Activated T-cell treated with anti-CD3 and anti-CD28 coated beads, Interleukin-2, amount 50 U/mL, for 24 hours (primary cell): ENCODE results near the gene CNTN2.

Experiments used
- DNase-seq: peaks from one replicate; pipeline ENCODE4 v3.0.0-alpha.2; 2020
- H3K27ac Mint-ChIP-seq: 2 replicates; pipeline ENCODE4 v1.8.0; 2020; ENCODE audit warnings: mild to moderate bottlenecking, mixed read lengths
- H3K27me3 Mint-ChIP-seq: 2 replicates; pipeline ENCODE4 v1.8.0; 2020; ENCODE audit warnings: mixed read lengths
- H3K36me3 Mint-ChIP-seq: 2 replicates; pipeline ENCODE4 v1.8.0; 2020; ENCODE audit warnings: low read depth, mixed read lengths
- H3K4me1 Mint-ChIP-seq: 2 replicates; pipeline ENCODE4 v1.8.0; 2020; ENCODE audit warnings: low read depth, mixed read lengths
- H3K4me3 Mint-ChIP-seq: 2 replicates; pipeline ENCODE4 v1.8.0; 2020; ENCODE audit warnings: mild to moderate bottlenecking, moderate library complexity, mixed read lengths
- H3K9me3 Mint-ChIP-seq: 2 replicates; pipeline ENCODE4 v1.8.0; 2020; ENCODE audit warnings: mixed read lengths

The CNTN2 gene

DNA sequence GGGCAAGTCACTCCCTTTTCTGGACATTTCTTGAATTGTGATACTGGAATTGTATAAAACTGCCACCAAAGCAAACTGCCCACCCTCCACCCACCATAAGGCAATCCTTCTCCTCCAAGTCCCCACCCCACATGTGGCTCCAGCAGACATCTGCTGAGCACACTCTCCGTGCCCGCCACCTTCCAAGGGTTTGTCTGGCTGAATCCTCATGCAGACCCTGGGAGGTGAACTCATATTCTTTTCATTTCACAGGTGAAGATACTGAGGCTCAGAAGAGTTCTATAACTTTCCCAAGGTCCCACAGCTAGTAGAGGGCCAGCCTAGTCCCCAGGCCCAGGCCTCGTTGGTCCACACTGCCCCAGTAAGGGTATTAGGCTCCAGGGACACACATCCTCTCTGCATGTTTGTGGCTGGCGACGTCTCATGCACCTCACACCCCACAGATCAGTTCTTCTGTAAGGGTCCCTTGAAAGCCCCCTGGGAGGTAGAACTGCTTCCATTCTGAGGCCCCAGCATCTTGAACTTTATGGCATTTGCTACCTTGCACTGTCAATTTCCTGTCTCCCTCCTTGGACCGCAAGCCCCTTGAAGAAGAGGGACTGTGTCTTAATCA is 14.1 kb downstream of the CNTN2 start:
- DNase-seq = no peak
- Mint-ChIP-seq H3K27ac (no peak overlapping the region), H3K4me3 (no peak overlapping the region), H3K27me3 (peaks cover 4% of the 10 kb centered on the region), H3K4me1 (no peaks in the 10 kb centered on the region), H3K36me3 (no peaks in the 10 kb centered on the region), H3K9me3 (no peaks in the 10 kb centered on the region)

DNA sequence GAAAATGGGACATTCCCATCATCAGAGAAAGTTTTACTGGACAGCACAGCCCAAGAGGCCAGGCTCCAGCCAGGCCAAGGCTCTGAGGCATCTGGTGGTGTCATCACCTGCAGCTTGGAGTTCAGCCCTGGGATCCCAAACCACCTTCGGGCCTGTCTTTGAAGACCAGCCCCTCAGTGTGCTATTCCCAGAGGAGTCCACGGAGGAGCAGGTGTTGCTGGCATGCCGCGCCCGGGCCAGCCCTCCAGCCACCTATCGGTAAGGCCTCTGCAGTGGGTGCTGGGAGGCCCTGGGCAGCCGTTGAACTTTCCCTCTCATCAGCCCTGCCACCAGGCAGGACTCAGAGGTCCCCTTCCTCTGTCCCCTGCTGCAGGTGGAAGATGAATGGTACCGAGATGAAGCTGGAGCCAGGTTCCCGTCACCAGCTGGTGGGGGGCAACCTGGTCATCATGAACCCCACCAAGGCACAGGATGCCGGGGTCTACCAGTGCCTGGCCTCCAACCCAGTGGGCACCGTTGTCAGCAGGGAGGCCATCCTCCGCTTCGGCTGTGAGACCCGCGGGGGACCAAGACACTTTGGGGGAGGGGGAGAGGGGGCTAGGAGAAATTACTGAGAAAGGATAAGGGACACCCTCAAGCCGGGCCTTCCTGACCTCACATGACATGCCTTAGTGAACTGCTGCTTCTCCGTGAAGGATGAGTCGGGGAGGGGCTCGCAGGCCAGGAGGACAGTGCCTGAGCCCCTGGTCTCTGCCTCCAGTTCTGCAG is 15.0 kb downstream of the CNTN2 start:
- H3K36me3 Mint-ChIP-seq = no peaks in the 10 kb centered on the region
- no peaks in the 10 kb centered on the region for H3K4me1 Mint-ChIP-seq
- H3K27ac Mint-ChIP-seq = no peak overlapping the region
- no peak overlapping the region for H3K4me3 Mint-ChIP-seq
- H3K27me3 Mint-ChIP-seq = peaks cover 4% of the 10 kb centered on the region
- no peaks in the 10 kb centered on the region for H3K9me3 Mint-ChIP-seq
- no peak for DNase-seq

DNA sequence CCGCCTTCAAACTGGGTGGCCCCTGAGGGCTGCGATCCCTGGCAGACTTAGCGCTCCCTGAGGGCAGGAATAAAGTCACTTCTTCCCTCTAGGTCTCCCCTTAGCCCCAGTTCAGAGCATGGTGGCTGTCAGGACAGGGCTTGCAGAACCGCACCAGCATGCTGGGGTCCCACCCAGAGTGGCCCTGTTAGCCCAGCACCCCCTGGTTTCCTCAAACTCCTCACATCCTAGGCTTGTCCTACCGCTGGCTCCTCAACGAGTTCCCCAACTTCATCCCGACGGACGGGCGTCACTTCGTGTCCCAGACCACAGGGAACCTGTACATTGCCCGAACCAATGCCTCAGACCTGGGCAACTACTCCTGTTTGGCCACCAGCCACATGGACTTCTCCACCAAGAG is 15.8 kb downstream of the CNTN2 start:
- H3K9me3 Mint-ChIP-seq = no peaks in the 10 kb centered on the region
- no peak overlapping the region for H3K27ac Mint-ChIP-seq
- no peak overlapping the region for H3K4me3 Mint-ChIP-seq
- no peak for DNase-seq
- H3K36me3 Mint-ChIP-seq = no peaks in the 10 kb centered on the region
- H3K4me1 Mint-ChIP-seq = no peaks in the 10 kb centered on the region
- peaks cover 4% of the 10 kb centered on the region for H3K27me3 Mint-ChIP-seq

DNA sequence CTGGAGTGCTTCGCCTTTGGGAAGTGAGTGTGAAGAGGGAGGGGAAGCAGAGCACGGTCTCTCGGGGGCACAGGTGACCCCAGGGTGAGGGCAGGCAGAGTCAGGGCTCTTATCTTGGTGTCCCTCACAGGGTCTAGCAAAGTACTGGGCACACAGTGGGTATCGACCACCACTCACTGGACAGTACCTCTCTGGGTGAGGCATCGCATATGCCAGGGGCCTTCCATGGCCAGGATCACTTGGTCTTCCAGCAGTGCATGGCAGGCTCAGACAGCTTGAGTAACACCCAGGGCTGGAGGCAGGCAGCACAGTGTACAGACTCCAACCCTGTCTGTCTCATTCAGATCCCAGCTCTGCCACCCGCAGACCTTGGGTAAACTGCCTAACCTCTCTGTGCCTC is 16.6 kb downstream of the CNTN2 start:
- Mint-ChIP-seq H3K27me3 (no peaks in the 10 kb centered on the region), H3K4me1 (no peaks in the 10 kb centered on the region), H3K27ac (no peak overlapping the region), H3K4me3 (no peak overlapping the region), H3K9me3 (no peaks in the 10 kb centered on the region), H3K36me3 (no peaks in the 10 kb centered on the region)
- no peak for DNase-seq

DNA sequence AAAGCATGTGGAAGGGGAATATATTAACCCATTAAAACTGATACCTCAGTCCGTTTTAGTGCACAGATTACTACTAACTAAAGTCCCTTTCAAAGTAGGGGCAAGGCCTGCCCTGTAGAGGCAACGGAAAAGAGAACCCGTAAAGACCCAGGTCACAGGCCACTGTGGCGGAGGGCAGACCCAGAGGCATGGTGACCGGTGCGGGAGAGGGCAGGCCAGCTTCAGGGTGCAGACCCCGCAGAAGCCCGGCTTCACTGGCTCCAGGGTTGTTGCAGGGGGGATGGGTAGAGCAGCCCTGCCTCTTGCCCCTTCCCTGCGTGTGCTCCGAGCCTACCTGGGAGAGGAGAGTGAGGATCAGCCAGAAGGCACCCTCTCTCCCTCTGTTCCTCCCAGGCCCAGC is 17.7 kb downstream of the CNTN2 start:
- Mint-ChIP-seq H3K9me3 (no peaks in the 10 kb centered on the region), H3K4me1 (no peaks in the 10 kb centered on the region), H3K27ac (no peak overlapping the region), H3K4me3 (no peak overlapping the region), H3K36me3 (no peaks in the 10 kb centered on the region), H3K27me3 (no peaks in the 10 kb centered on the region)
- no peak for DNase-seq

DNA sequence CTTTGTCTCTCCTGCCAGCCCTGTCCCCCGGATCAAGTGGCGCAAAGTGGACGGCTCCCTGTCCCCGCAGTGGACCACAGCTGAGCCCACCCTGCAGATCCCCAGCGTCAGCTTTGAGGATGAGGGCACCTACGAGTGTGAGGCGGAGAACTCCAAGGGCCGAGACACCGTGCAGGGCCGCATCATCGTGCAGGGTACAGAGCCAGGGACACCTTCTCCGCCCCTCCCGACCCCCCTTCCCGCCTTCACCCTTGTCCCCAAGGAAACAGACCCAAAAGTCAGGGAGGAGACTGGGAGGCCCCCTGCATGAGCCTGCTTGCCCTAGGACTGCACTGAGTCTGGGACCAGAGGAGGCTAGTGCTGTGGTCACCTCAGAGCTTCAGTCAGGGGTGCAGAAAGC is 18.2 kb downstream of the CNTN2 start:
- no peak for DNase-seq
- H3K27me3 Mint-ChIP-seq = no peaks in the 10 kb centered on the region
- H3K36me3 Mint-ChIP-seq = no peaks in the 10 kb centered on the region
- no peaks in the 10 kb centered on the region for H3K4me1 Mint-ChIP-seq
- H3K9me3 Mint-ChIP-seq = no peaks in the 10 kb centered on the region
- H3K4me3 Mint-ChIP-seq = no peak overlapping the region
- H3K27ac Mint-ChIP-seq = no peak overlapping the region

DNA sequence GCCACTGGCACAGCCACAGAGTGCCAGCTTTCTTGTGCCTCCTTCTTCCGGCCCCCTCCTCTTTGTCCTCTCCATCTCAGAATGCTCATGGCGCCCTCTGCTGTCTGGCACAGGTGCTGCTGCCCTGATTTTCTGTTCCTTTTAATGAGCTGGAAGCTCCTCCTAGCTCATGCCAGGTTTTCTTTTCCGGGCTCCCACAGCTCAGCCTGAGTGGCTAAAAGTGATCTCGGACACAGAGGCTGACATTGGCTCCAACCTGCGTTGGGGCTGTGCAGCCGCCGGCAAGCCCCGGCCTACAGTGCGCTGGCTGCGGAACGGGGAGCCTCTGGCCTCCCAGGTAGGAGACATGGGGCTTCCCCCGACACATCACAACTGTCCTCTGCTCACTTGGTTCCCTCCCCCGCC is 18.7 kb downstream of the CNTN2 start:
- no peak overlapping the region for H3K4me3 Mint-ChIP-seq

DNA sequence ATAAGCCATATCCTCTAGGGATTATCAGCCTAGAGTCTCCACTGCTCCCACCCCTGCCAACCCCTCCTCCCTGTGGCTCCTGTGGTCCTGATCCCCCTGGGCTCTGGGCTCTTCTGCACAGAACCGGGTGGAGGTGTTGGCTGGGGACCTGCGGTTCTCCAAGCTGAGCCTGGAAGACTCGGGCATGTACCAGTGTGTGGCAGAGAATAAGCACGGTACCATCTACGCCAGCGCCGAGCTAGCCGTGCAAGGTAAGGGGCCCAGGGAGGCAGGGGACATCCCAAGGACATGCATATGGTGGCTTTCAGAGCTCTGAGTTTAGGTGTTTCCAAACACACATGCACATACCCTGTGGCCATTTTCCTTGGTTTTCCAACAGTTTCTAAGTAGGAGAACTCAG is 19.3 kb downstream of the CNTN2 start:
- Mint-ChIP-seq H3K36me3 (no peaks in the 10 kb centered on the region), H3K4me3 (no peak overlapping the region), H3K27ac (no peak overlapping the region), H3K4me1 (no peaks in the 10 kb centered on the region), H3K27me3 (no peaks in the 10 kb centered on the region), H3K9me3 (no peaks in the 10 kb centered on the region)
- DNase-seq = no peak

More for the DNA sequence above, 18.7 kb downstream of the CNTN2 start:
- DNase-seq = peak; percentile 78
- no peak overlapping the region for H3K27ac Mint-ChIP-seq
- no peaks in the 10 kb centered on the region for H3K9me3 Mint-ChIP-seq
- no peaks in the 10 kb centered on the region for H3K36me3 Mint-ChIP-seq
- no peaks in the 10 kb centered on the region for H3K27me3 Mint-ChIP-seq
- H3K4me1 Mint-ChIP-seq = no peaks in the 10 kb centered on the region

DNA sequence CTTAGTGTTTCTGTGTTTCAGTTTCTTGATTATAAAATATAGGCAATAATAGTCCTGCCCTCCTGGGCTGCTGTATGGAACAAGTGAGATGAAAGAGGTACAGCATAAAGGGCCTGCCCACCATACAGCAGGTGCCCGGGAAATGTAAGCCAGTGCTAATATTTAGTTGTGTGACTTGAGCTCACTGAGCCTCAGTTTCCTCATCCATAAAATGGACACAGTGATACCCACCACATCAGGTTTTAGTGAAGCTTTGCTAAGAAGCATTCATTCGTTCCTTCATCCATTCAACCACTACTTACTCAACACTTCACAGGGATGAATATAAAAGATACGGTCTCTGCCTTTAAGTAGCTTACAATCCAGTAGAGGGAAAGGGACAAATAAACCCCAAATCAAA is 19.9 kb downstream of the CNTN2 start:
- Mint-ChIP-seq H3K27ac (no peak overlapping the region), H3K9me3 (no peaks in the 10 kb centered on the region), H3K4me1 (no peaks in the 10 kb centered on the region), H3K4me3 (no peak overlapping the region), H3K27me3 (no peaks in the 10 kb centered on the region), H3K36me3 (no peaks in the 10 kb centered on the region)
- no peak for DNase-seq

DNA sequence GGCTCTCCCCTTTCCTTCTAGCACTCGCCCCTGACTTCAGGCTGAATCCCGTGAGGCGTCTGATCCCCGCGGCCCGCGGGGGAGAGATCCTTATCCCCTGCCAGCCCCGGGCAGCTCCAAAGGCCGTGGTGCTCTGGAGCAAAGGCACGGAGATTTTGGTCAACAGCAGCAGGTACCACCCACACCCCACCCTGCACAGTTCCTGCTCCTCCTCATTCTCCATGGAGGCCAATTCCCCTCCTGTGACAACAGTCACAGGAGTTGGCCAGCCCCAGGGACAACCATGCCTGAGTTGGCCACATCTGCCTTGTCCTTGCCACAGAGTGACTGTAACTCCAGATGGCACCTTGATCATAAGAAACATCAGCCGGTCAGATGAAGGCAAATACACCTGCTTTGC is 21.3 kb downstream of the CNTN2 start:
- H3K27me3 Mint-ChIP-seq = no peaks in the 10 kb centered on the region
- no peaks in the 10 kb centered on the region for H3K36me3 Mint-ChIP-seq
- H3K9me3 Mint-ChIP-seq = no peaks in the 10 kb centered on the region
- no peak overlapping the region for H3K4me3 Mint-ChIP-seq
- H3K27ac Mint-ChIP-seq = no peak overlapping the region
- DNase-seq = no peak
- H3K4me1 Mint-ChIP-seq = no peaks in the 10 kb centered on the region

DNA sequence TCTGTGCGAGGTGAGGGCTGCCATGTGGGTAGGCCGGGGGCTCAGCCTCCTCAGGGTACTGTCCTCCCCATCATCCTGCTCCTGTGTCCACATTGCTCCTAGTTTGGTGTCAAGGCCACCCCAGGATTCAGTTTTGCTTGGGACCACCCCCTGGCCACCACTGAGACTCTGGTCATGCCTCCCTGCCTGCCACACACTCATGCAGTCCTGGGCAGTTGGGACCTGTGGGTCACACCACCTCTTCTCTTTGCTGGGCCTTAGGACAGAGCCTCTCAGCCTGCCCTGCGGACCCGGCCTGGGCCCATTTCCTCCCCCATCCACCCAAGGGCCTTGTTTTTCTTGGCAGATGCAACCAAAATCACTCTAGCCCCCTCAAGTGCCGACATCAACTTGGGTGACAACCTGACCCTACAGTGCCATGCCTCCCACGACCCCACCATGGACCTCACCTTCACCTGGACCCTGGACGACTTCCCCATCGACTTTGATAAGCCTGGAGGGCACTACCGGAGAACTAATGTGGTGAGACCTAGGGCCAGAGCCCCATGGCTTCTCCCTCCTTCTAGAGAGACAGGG is 21.8 kb downstream of the CNTN2 start:
- H3K9me3 Mint-ChIP-seq = no peaks in the 10 kb centered on the region
- no peak overlapping the region for H3K4me3 Mint-ChIP-seq
- no peak overlapping the region for H3K27ac Mint-ChIP-seq
- H3K36me3 Mint-ChIP-seq = no peaks in the 10 kb centered on the region
- DNase-seq = no peak
- H3K4me1 Mint-ChIP-seq = no peaks in the 10 kb centered on the region
- H3K27me3 Mint-ChIP-seq = no peaks in the 10 kb centered on the region

DNA sequence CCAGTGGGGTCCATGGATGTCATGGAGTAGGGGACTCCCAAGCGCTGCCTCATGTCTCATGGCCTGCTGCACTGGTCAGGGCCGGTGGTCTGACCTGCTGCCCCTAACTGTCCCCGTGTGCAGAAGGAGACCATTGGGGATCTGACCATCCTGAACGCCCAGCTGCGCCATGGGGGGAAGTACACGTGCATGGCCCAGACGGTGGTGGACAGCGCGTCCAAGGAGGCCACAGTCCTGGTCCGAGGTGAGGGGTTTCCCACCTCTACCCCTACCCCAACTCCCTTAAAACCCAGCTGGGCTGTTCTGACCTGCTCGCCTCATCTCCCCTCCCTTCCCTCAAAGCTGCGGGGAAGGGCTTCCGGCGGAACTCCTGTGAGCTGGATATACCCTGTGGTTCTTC is 22.7 kb downstream of the CNTN2 start:
- H3K9me3 Mint-ChIP-seq = no peaks in the 10 kb centered on the region
- no peaks in the 10 kb centered on the region for H3K36me3 Mint-ChIP-seq
- no peaks in the 10 kb centered on the region for H3K27me3 Mint-ChIP-seq
- H3K4me3 Mint-ChIP-seq = no peak overlapping the region
- no peak for DNase-seq
- H3K27ac Mint-ChIP-seq = no peak overlapping the region
- H3K4me1 Mint-ChIP-seq = no peaks in the 10 kb centered on the region

DNA sequence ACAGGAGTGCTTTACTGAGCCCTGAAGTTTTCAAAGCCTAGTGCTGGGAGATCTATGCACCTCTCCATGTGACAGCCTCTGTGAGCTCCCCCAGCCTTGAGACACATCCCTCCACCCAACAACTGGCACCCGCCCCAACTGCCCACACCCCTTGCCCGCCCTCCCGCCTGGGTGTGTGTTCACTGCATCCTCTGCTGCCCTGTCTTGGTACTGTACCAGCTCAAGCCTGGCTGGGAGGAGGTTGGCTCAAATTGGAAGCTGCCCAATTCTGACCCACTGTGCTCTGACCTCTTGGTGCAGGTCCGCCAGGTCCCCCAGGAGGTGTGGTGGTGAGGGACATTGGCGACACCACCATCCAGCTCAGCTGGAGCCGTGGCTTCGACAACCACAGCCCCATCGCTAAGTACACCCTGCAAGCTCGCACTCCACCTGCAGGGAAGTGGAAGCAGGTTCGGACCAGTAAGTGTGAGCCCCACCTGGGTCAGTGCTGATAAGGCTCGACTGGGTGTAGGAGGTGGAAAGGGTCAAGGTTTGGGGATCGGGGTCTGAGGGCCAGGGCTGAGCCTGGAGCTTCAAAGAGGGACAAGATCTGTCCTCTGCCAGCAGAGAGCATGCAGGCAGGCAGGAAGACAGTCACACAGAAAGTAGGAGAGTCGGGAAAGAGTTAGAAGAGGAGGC is 23.3 kb downstream of the CNTN2 start:
- DNase-seq = no peak
- Mint-ChIP-seq H3K9me3 (no peaks in the 10 kb centered on the region), H3K27ac (no peak overlapping the region), H3K4me3 (no peak overlapping the region), H3K27me3 (no peaks in the 10 kb centered on the region), H3K4me1 (no peaks in the 10 kb centered on the region), H3K36me3 (no peaks in the 10 kb centered on the region)

DNA sequence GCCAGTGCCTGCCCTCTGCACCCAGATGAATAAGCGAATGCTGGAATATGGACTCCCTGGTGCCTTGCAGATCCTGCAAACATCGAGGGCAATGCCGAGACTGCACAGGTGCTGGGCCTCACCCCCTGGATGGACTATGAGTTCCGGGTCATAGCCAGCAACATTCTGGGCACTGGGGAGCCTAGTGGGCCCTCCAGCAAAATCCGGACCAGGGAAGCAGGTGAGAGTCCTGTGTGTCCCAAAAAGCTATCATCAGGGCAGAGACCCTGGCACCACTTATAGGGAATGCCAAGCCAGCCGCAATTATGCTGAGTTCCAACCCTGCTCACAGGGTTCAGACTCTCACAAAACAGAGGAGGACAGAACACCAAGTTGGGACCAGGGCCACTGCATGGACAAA is 24.0 kb downstream of the CNTN2 start:
- H3K9me3 Mint-ChIP-seq = no peaks in the 10 kb centered on the region
- H3K36me3 Mint-ChIP-seq = no peaks in the 10 kb centered on the region
- no peak for DNase-seq
- H3K4me1 Mint-ChIP-seq = no peaks in the 10 kb centered on the region
- H3K27ac Mint-ChIP-seq = no peak overlapping the region
- H3K4me3 Mint-ChIP-seq = no peak overlapping the region
- H3K27me3 Mint-ChIP-seq = no peaks in the 10 kb centered on the region

DNA sequence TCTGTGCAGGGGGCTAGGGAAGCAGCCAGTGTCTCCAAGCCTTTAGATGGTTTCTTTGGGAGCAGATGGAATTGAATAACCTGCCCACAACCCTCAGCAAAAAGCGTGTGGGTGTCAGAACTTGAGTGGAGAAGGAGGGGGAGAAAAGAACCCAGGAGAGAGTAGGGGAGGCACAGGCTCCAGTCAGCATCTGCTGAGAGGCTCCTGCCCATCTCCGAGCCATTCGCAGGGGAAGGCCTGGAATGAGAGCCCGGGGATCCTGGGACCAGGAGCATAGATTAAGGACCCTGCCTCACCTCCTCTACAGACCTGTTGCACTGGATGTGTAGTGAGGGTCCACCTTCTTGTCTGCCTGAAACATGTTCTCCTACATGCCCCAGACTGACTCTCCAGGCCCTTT is 25.0 kb downstream of the CNTN2 start:
- Mint-ChIP-seq H3K27me3 (no peaks in the 10 kb centered on the region), H3K9me3 (no peaks in the 10 kb centered on the region), H3K4me3 (no peak overlapping the region), H3K27ac (no peak overlapping the region), H3K36me3 (no peaks in the 10 kb centered on the region), H3K4me1 (no peaks in the 10 kb centered on the region)
- no peak for DNase-seq
